K562 (cell line): ENCODE measurements around the gene BROX. TPM values are rescaled to one million over a fixed set of nuclear protein-coding genes. Genes with fewer than 3 reads are reported as not detected.

ENCODE experiments used
- ATAC-seq: fragments of 200-7000 bp; cut with Tn5 transposase; 3 replicates; pipeline ENCODE4 v1.9.1; 2020; ENCODE audit warnings: moderate library complexity
- BruUV-seq: library from RNA; stranded (reverse); fragments of 400-500 nt; replicated peaks from 2 replicates; lab custom pipeline; 2021; lab: Mats Ljungman, UMichigan
- CTCF ChIA-PET: fragments of 300-600 bp; formaldehyde crosslinking; extraction: SDS; loops from one replicate; lab custom pipeline; 2021; ENCODE audit warnings: low intra/inter-chr PET ratio; lab: Yijun Ruan, JAX
- POLR2A ChIA-PET: fragments of 300-600, 350-650 bp; sonication (Branson Sonifier 250); formaldehyde crosslinking; extraction: SDS; loops from one replicate; lab custom pipeline; 2021; ENCODE audit warnings: antibody characterized with exemption, inconsistent platforms; lab: Yijun Ruan, JAX
- DNase-seq, 4 experiments: peaks; one replicate each; pipeline versions ENCODE4 v3.0.0 to v3.0.0-alpha.2; 2011 to 2018; ENCODE audit warnings: low spot score in 3 of 4, mixed read lengths in 3 of 4; ENCODE audit errors: extremely low read depth in 1 of 4
- FAIRE-seq: peaks from 2 replicates; lab custom pipeline; 2011; peaks lifted over from hg19 to GRCh38; lab: Jason Lieb, UNC
- H2AFZ ChIP-seq: 2 replicates; pipeline ENCODE4 v1.6.0; 2011; ENCODE audit warnings: low read depth, low read length, control low read depth, inconsistent platforms
- H3K27ac ChIP-seq: fragments of 200-600 bp; 3 replicates; pipeline ENCODE4 v1.8.0; 2011; ENCODE audit warnings: low read depth, mild to moderate bottlenecking, control low read depth, inconsistent platforms, low read length, moderate library complexity, mixed read lengths; ENCODE audit errors: extremely low read depth
- H3K27me3 ChIP-seq, 2 experiments: fragments of 300-600 bp in 1 of 2; 2 replicates in 1 of 2; 3 replicates in 1 of 2; pipeline versions ENCODE4 v1.6.0 to v1.8.0; 2011; ENCODE audit warnings: inconsistent platforms in 2 of 2, low read length in 2 of 2, mild to moderate bottlenecking in 1 of 2, mixed read lengths in 1 of 2, moderate library complexity in 1 of 2; ENCODE audit not compliant: control insufficient read depth in 2 of 2, insufficient read depth in 2 of 2
- H3K36me3 ChIP-seq: fragments of 300-600 bp; 3 replicates; pipeline ENCODE4 v1.8.0; 2011; ENCODE audit warnings: mild to moderate bottlenecking, low read length, inconsistent platforms; ENCODE audit not compliant: control insufficient read depth, insufficient read depth
- H3K4me1 ChIP-seq, 2 experiments: fragments of 200-600 bp in 1 of 2; replicated peaks in 1 of 2; 2 replicates in 1 of 2; 3 replicates in 1 of 2; pipeline versions ENCODE4 v1.5.1 to v1.8.0; 2011; ENCODE audit warnings: inconsistent platforms in 2 of 2, low read length in 2 of 2, mild to moderate bottlenecking in 1 of 2, mixed read lengths in 1 of 2, moderate library complexity in 1 of 2; ENCODE audit not compliant: control insufficient read depth in 2 of 2, insufficient read depth in 2 of 2
- H3K4me2 ChIP-seq: 2 replicates; pipeline ENCODE4 v1.6.1; 2011; ENCODE audit warnings: low read length, control low read depth, inconsistent platforms, mixed read lengths; ENCODE audit not compliant: insufficient read depth
- H3K4me3 ChIP-seq: fragments of 200-600 bp; sonication (generic), shearing (Covaris generic); 2 replicates; pipeline ENCODE4 v1.5.1; 2016; ENCODE audit warnings: control low read depth, inconsistent platforms
- H3K79me2 ChIP-seq: fragments of 200-600 bp; 3 replicates; pipeline ENCODE4 v1.8.0; 2011; ENCODE audit warnings: low read length, inconsistent platforms; ENCODE audit not compliant: control insufficient read depth, insufficient read depth
- H3K9ac ChIP-seq, 2 experiments: 2 replicates each; pipeline versions ENCODE4 v1.6.0 to v1.6.1; 2011; ENCODE audit warnings: low read depth in 2 of 2, low read length in 2 of 2, control low read depth in 1 of 2, inconsistent platforms in 1 of 2, mild to moderate bottlenecking in 1 of 2, mixed read lengths in 1 of 2; ENCODE audit not compliant: insufficient read depth in 1 of 2
- H3K9me1 ChIP-seq: one replicate; pipeline ENCODE4 v1.6.0; 2011; ENCODE audit warnings: inconsistent platforms, mild to moderate bottlenecking, low read length, moderate library complexity; ENCODE audit not compliant: control insufficient read depth, insufficient read depth
- H3K9me3 ChIP-seq: replicated peaks from 2 replicates; pipeline ENCODE4 v1.5.1; 2011; ENCODE audit warnings: low read depth, low read length, inconsistent platforms; ENCODE audit not compliant: control insufficient read depth, insufficient read depth
- H4K20me1 ChIP-seq: replicated peaks from 2 replicates; pipeline ENCODE4 v1.6.1; 2011; ENCODE audit warnings: low read length, inconsistent platforms, mixed read lengths; ENCODE audit not compliant: control insufficient read depth, insufficient read depth
- CXXC5 ChIP-seq: fragments of 250-450 bp; sonication (Bioruptor Pico); IDR thresholded peaks from 2 replicates; pipeline ENCODE4 v1.8.0; 2022; ENCODE audit warnings: inconsistent platforms, mild to moderate bottlenecking, moderate library complexity
- NRF1 ChIP-seq, 2 experiments: fragments of 450-650 bp; IDR thresholded peaks in 1 of 2; conservative IDR thresholded peaks in 1 of 2; 2 replicates each; pipeline ENCODE4 v1.6.1; 2014; ENCODE audit warnings: mild to moderate bottlenecking in 2 of 2
- SRF ChIP-seq, 2 experiments: fragments of 250-450, 450-650 bp in 1 of 2; sonication (Bioruptor Pico) in 1 of 2; sonication (generic) in 1 of 2; formaldehyde crosslinking; IDR thresholded peaks; 2 replicates each; pipeline versions ENCODE4 v1.5.0 to v1.5.1; 2020 to 2022; ENCODE audit warnings: mild to moderate bottlenecking in 1 of 2, missing genetic modification reagents in 1 of 2
- STAT5A ChIP-seq: IDR thresholded peaks from 2 replicates; pipeline ENCODE4 v1.6.1; 2012; ENCODE audit warnings: low read length, inconsistent platforms, borderline replicate concordance
- ZNF184 ChIP-seq: sonication (generic); formaldehyde crosslinking; IDR thresholded peaks from 2 replicates; pipeline ENCODE4 v1.5.0; 2020; ENCODE audit warnings: missing genetic modification reagents
- ZSCAN32 ChIP-seq: fragments of 450-650 bp; formaldehyde crosslinking; IDR thresholded peaks from 2 replicates; pipeline ENCODE4 v1.4.0; 2020; ENCODE audit warnings: mild to moderate bottlenecking, moderate library complexity
- WGBS: fragments of 100-300 bp; shearing (Covaris generic); methylation state at CpG from one replicate; pipeline ENCODE4 v1.1.6; 2016; ENCODE audit warnings: low coverage, mixed read lengths; ENCODE audit not compliant: insufficient coverage; ENCODE audit errors: missing lambda C conversion rate; 5-methylcytosine and 5-hydroxymethylcytosine counted together
- in situ Hi-C: fragments of 300-500 bp; cut with MboI; formaldehyde crosslinking; loops from 4 replicates; pipeline ENCODE4 v1.15.0; 2018; ENCODE audit warnings: inconsistent platforms, mixed read lengths
- intact Hi-C: fragments of 100-400 bp; cut with micrococcal nuclease; formaldehyde crosslinking; loops from 2 replicates; pipeline ENCODE4 v1.14.2; 2022
- polyA plus RNA-seq, 8 experiments: library from polyadenylated mRNA; depleted of rRNA in 4 of 8; stranded (reverse) in 5 of 8; unstranded in 3 of 8; fragments of >200 nt; fragmentation: Nextera tagmentation in 2 of 8; fragmentation: Illumina TruSeq in 1 of 8; extraction: Ambion mirVana in 2 of 8; extraction: Trizol in 1 of 8; gene quantifications; 2 replicates each; pipeline versions ENCODE4 v1.2.1 to v1.2.3, GENCODE V29; 2011 to 2014; ENCODE audit warnings: inconsistent platforms in 1 of 8, missing spikeins in 1 of 8
- total RNA-seq, 7 experiments: library from RNA; depleted of rRNA in 6 of 7; stranded (reverse); fragments of >200 nt in 6 of 7; fragmentation: Illumina TruSeq in 2 of 7; extraction: Trizol in 2 of 7; gene quantifications; 2 replicates each; pipeline versions ENCODE4 v1.2.1 to v1.2.3, GENCODE V29; 2011 to 2021; ENCODE audit warnings: low replicate concordance in 1 of 7
- TF ChIP-seq, protein P1 (sequence below): sonication (generic); formaldehyde crosslinking; IDR thresholded peaks from 2 replicates; pipeline ENCODE4 v1.8.1; 2023; ENCODE audit warnings: mild to moderate bottlenecking, missing genetic modification reagents
- TF ChIP-seq, protein P2 (sequence below): IDR thresholded peaks from 2 replicates; pipeline ENCODE4 v1.6.1; 2014; ENCODE audit warnings: antibody characterized with exemption
- TF ChIP-seq, protein P3 (sequence below): fragments of 450-650 bp; IDR thresholded peaks from 2 replicates; pipeline ENCODE4 v1.6.1; 2017; ENCODE audit warnings: antibody characterized with exemption, mild to moderate bottlenecking

Gene BROX
- total and polyA plus RNA-seq, 9 of the 15 experiments (the other 6 are each of a cell fraction or from before 2014, with no cell fraction given) = 9.4 to 153 (median 45.1) TPM

DNA sequence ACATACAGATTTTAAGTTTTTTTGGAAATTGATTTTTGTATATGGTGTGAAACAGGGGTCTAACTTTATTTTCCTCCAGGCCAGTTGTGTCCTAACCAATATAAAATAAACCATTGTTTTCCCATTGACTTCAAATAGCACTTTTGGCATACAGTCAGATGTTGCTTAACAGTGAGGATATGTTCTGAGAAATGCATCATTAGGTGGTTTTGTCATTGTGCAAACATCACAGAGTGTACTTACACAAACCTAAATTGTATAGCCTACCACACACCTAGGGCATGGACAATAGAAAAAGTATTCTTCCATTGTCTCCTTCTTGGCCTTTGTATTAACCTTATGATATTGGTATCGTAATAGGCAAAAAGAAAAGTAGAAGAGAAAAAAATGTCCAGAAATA, 65.1 kb downstream of the BROX start:
- Histone ChIP-seq H3K79me2 (no peaks in the 10 kb centered on the region), H3K9ac (no peak overlapping the region), H3K27ac (no peak overlapping the region), H3K27me3 (no peaks in the 10 kb centered on the region), H3K4me2 (no peak overlapping the region), H3K9me1 (no peaks in the 10 kb centered on the region), H3K9me3 (no peaks in the 10 kb centered on the region), H3K4me3 (no peak overlapping the region), H3K4me1 (no peaks in the 10 kb centered on the region), H3K36me3 (no peaks in the 10 kb centered on the region), H4K20me1 (no peaks in the 10 kb centered on the region), H2AFZ (no peak overlapping the region)
- in situ Hi-C loops = loop anchor here (25.0 kb wide), 1 partner anchor 885 kb away; the partner anchor contains the start of gene CAPN8
- FAIRE-seq (no peak), DNase-seq (no peak), ATAC-seq (no peak)
- TF ChIP-seq CXXC5 (no peak), SRF (CRISPR knock-in tag; IDR thresholded peaks at IDR 0.05) (no peak), ZNF184 (CRISPR knock-in tag) (no peak), ZSCAN32 (CRISPR knock-in tag) (no peak), NRF1 (conservative IDR thresholded peaks at IDR 0.05 in 1 of 2, IDR thresholded peaks at IDR 0.05 in 1 of 2) (no peak), STAT5A (no peak)
- TF ChIP-seq, protein P1, sequence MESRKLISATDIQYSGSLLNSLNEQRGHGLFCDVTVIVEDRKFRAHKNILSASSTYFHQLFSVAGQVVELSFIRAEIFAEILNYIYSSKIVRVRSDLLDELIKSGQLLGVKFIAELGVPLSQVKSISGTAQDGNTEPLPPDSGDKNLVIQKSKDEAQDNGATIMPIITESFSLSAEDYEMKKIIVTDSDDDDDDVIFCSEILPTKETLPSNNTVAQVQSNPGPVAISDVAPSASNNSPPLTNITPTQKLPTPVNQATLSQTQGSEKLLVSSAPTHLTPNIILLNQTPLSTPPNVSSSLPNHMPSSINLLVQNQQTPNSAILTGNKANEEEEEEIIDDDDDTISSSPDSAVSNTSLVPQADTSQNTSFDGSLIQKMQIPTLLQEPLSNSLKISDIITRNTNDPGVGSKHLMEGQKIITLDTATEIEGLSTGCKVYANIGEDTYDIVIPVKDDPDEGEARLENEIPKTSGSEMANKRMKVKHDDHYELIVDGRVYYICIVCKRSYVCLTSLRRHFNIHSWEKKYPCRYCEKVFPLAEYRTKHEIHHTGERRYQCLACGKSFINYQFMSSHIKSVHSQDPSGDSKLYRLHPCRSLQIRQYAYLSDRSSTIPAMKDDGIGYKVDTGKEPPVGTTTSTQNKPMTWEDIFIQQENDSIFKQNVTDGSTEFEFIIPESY (CRISPR knock-in tag) = no peak
- TF ChIP-seq, protein P2, sequence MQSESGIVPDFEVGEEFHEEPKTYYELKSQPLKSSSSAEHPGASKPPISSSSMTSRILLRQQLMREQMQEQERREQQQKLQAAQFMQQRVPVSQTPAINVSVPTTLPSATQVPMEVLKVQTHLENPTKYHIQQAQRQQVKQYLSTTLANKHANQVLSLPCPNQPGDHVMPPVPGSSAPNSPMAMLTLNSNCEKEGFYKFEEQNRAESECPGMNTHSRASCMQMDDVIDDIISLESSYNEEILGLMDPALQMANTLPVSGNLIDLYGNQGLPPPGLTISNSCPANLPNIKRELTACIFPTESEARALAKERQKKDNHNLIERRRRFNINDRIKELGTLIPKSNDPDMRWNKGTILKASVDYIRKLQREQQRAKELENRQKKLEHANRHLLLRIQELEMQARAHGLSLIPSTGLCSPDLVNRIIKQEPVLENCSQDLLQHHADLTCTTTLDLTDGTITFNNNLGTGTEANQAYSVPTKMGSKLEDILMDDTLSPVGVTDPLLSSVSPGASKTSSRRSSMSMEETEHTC = no peak
- TF ChIP-seq, protein P3, sequence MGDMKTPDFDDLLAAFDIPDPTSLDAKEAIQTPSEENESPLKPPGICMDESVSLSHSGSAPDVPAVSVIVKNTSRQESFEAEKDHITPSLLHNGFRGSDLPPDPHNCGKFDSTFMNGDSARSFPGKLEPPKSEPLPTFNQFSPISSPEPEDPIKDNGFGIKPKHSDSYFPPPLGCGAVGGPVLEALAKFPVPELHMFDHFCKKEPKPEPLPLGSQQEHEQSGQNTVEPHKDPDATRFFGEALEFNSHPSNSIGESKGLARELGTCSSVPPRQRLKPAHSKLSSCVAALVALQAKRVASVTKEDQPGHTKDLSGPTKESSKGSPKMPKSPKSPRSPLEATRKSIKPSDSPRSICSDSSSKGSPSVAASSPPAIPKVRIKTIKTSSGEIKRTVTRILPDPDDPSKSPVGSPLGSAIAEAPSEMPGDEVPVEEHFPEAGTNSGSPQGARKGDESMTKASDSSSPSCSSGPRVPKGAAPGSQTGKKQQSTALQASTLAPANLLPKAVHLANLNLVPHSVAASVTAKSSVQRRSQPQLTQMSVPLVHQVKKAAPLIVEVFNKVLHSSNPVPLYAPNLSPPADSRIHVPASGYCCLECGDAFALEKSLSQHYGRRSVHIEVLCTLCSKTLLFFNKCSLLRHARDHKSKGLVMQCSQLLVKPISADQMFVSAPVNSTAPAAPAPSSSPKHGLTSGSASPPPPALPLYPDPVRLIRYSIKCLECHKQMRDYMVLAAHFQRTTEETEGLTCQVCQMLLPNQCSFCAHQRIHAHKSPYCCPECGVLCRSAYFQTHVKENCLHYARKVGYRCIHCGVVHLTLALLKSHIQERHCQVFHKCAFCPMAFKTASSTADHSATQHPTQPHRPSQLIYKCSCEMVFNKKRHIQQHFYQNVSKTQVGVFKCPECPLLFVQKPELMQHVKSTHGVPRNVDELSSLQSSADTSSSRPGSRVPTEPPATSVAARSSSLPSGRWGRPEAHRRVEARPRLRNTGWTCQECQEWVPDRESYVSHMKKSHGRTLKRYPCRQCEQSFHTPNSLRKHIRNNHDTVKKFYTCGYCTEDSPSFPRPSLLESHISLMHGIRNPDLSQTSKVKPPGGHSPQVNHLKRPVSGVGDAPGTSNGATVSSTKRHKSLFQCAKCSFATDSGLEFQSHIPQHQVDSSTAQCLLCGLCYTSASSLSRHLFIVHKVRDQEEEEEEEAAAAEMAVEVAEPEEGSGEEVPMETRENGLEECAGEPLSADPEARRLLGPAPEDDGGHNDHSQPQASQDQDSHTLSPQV = no peak
- 0% methylated on average over 1 of the region's 1 CpG for WGBS
- no TSS peak for BruUV-seq
- CTCF ChIA-PET = no interaction called here
- POLR2A ChIA-PET = no interaction called here
- intact Hi-C loops = no loop called here
